ENCODE data around the gene CES5A.
"Not testable (repeated sequence)": the region's sequence is repeated elsewhere in the genome, so short reads cannot be mapped to it uniquely, and the experiment has no call there.

CES5A gene

DNA sequence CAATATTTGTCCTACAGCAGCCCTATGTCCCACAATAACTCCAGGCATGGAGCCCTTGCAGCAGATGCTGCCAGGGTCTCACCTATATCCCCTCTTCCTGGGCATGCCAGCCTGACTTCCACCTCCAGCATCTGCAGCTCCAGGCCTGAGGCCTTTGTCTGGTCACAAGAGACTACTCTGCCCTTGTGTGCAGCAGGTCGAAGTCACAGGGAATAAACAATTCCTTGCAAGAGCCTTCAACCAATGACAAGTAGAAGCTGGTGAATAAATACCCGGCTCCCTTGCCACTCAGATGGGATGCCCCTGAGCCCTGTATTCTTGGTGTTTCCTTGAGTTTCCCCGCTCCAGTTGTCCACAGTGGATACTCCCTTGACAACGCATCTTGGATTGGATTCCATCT lies 65.3 kb downstream of the CES5A start:
- no peak for DNase-seq (ENCODE audit: low spot score)
- no peak for TF ChIP-seq CTCF (IDR thresholded peaks at IDR 0.05; ENCODE audit: extremely low read depth, missing control alignments)

- DNase-seq (ENCODE audit: low spot score): no peak
- TF ChIP-seq CTCF (IDR thresholded peaks at IDR 0.05; ENCODE audit: extremely low read depth, missing control alignments): no peak
Observed at GRCh38 chr16:55809386-55809785, 65.8 kb downstream of the CES5A start.

DNA sequence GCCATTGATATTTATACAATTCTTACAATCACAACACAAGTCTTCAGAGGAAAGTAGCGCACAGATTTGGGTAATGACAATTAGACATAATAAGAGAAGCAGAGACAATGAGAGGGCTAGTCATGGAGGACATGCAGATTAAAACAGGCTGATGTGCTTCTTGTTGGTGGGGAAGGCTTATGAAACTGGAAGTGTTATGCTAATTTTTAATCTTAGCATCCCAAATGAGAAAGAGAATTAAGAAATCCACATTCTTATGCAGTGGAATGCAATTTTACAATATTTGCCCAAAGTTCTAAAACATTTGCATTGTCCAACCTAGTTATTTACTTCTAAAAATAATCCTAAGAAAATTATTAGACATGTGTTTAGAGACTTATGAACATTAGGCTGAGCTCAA lies 66.9 kb downstream of the CES5A start:
- DNase-seq (ENCODE audit: low spot score): not testable (repeated sequence)

- DNase-seq (ENCODE audit: low spot score): not testable (repeated sequence)
Observed at GRCh38 chr16:55805104-55805503, 70.1 kb downstream of the CES5A start.

GRCh38 chr16:55803681-55804080 lies 71.5 kb downstream of the CES5A start:
- not testable (repeated sequence) for DNase-seq (ENCODE audit: low spot score)
